Neutrophil (primary cell): Measurements from ENCODE around the gene CLMN.

Experiments
- H3K27ac ChIP-seq: fragments of 200-600 bp; sonication (generic); 2 replicates; pipeline ENCODE4 v1.5.1; 2016; ENCODE audit warnings: mild to moderate bottlenecking, moderate library complexity
- H3K27me3 ChIP-seq: fragments of 200-600 bp; sonication (generic); 2 replicates; pipeline ENCODE4 v1.6.0; 2016; ENCODE audit warnings: mild to moderate bottlenecking
- H3K36me3 ChIP-seq: fragments of 200-600 bp; sonication (generic); 2 replicates; pipeline ENCODE4 v1.5.1; 2017
- H3K4me1 ChIP-seq, 2 experiments: fragments of 200-600 bp in 1 of 2; sonication (generic) in 1 of 2; 1 replicate in 1 of 2; 2 replicates in 1 of 2; pipeline versions ENCODE4 v1.5.1 to v1.6.1; 2013 to 2016; ENCODE audit warnings: low read depth in 1 of 2, low read length in 1 of 2, mild to moderate bottlenecking in 1 of 2, moderate library complexity in 1 of 2; ENCODE audit not compliant: control insufficient read depth in 1 of 2, insufficient read depth in 1 of 2
- H3K4me3 ChIP-seq, 2 experiments: fragments of 200-600 bp in 1 of 2; sonication (generic) in 1 of 2; 1 replicate in 1 of 2; 2 replicates in 1 of 2; pipeline ENCODE4 v1.5.1; 2013 to 2016; ENCODE audit warnings: low read depth in 1 of 2, low read length in 1 of 2, mild to moderate bottlenecking in 1 of 2, moderate library complexity in 1 of 2
- H3K9me3 ChIP-seq: fragments of 200-600 bp; sonication (generic); 2 replicates; pipeline ENCODE4 v1.5.1; 2016
- TF ChIP-seq, protein P1 (sequence below): fragments of 200-600 bp; sonication (generic); IDR thresholded peaks from 2 replicates; pipeline ENCODE4 v1.5.1; 2016; ENCODE audit warnings: antibody characterized with exemption

CLMN gene

DNA sequence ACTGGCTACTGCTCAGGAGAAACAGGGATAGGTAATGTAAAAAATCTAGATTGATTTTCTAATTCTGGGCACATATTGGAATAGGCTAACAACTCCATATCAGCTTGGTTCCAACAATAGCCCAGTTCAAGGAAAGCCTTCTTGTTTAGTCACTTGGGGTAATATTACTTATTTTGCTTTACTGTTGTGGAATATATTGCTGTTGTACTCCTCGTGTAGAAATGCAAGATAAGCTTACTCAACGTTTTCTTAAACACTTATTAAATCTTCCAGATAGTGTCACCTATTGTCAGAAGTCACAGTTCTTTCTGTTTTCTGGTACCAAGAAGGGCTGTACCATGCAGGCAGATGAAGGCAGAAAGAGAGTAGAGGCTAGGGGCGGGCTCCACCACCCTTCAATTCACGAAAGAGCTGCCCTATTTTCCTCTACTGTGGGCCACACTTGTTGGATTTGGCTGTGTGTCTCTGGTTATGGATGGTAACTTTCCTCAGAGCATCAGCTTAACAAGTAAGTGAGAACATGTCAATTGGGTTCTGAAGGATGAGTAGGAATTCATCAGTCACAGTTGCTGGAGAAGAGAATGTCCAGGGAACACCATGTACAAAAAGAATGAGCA lies 38.0 kb downstream of the CLMN start:
- TF ChIP-seq, protein P1, sequence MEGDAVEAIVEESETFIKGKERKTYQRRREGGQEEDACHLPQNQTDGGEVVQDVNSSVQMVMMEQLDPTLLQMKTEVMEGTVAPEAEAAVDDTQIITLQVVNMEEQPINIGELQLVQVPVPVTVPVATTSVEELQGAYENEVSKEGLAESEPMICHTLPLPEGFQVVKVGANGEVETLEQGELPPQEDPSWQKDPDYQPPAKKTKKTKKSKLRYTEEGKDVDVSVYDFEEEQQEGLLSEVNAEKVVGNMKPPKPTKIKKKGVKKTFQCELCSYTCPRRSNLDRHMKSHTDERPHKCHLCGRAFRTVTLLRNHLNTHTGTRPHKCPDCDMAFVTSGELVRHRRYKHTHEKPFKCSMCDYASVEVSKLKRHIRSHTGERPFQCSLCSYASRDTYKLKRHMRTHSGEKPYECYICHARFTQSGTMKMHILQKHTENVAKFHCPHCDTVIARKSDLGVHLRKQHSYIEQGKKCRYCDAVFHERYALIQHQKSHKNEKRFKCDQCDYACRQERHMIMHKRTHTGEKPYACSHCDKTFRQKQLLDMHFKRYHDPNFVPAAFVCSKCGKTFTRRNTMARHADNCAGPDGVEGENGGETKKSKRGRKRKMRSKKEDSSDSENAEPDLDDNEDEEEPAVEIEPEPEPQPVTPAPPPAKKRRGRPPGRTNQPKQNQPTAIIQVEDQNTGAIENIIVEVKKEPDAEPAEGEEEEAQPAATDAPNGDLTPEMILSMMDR: no peak
- H3K4me3 ChIP-seq: no peak overlapping the region
- no peak overlapping the region for H3K27ac ChIP-seq
- H3K36me3 ChIP-seq: no peaks in the 10 kb centered on the region
- no peaks in the 10 kb centered on the region for H3K9me3 ChIP-seq
- no peaks in the 10 kb centered on the region for H3K27me3 ChIP-seq
- no peaks in the 10 kb centered on the region for H3K4me1 ChIP-seq

DNA sequence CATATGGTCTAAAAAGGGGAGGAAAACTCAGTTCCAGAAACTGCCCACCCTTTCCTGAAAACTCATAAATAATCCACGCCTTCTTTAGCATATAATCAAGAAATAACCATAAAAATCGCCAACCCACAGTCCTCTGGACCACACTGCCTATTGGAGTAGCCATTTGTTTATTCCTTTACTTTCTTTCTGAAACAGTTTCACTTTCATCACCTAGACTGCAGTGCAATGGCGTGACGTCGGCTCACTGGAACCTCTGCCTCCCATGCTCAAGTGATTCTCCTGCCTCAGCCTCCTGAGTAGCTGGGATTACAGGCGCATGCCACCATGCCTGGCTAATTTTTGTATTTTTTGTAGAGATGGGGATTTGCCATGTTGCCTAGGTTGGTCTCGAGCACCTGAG lies 44.2 kb downstream of the CLMN start:
- TF ChIP-seq, protein P1: no peak
- Histone ChIP-seq H3K36me3 (no peaks in the 10 kb centered on the region), H3K4me1 (no peaks in the 10 kb centered on the region), H3K27ac (no peak overlapping the region), H3K4me3 (no peak overlapping the region), H3K9me3 (no peaks in the 10 kb centered on the region), H3K27me3 (no peaks in the 10 kb centered on the region)

DNA sequence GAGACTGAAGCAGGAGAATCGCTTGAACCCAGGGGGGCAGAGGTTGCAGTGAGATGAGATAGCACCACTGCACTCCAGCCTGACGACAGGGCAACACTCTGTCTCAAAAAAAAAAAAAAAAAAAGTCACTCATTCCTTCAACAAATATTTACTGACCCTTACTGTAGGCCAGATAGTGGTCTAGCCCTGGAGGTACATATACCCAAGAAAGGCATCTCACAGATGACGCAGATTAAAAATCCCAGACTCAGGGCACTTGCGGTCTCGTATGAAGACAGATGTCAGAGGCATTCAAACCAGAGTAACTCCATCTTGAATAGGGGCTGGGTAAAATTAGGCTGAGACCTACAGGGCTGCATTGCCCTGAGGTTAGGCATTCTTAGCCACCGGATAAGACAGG lies 44.8 kb downstream of the CLMN start:
- H3K4me1 ChIP-seq: no peaks in the 10 kb centered on the region
- no peak overlapping the region for H3K27ac ChIP-seq
- H3K36me3 ChIP-seq: no peaks in the 10 kb centered on the region
- TF ChIP-seq, protein P1: no peak
- no peaks in the 10 kb centered on the region for H3K27me3 ChIP-seq
- no peak overlapping the region for H3K4me3 ChIP-seq
- H3K9me3 ChIP-seq: no peaks in the 10 kb centered on the region

DNA sequence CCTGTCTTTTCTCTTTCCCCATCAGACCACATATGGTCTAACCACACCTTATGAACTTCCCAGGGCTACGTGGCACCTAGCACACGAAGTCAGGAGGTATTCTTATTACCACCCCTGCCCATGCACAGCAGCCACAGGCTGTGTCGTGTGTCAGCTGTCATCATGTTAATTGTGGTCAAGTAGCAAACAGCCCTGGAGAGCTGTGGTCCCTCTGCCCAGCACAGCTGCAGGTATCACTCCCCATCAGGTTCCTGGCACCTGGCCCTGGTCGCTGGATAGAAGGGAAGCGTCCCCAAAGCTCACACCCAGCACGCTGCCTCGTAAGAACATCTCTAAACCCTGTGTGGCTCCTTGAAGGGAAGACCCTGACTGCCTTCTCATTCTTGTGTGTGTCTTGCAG lies 45.4 kb downstream of the CLMN start:
- no peaks in the 10 kb centered on the region for H3K36me3 ChIP-seq
- H3K9me3 ChIP-seq: no peaks in the 10 kb centered on the region
- H3K4me1 ChIP-seq: no peaks in the 10 kb centered on the region
- H3K27me3 ChIP-seq: no peaks in the 10 kb centered on the region
- TF ChIP-seq, protein P1: no peak
- no peak overlapping the region for H3K4me3 ChIP-seq
- H3K27ac ChIP-seq: no peak overlapping the region

DNA sequence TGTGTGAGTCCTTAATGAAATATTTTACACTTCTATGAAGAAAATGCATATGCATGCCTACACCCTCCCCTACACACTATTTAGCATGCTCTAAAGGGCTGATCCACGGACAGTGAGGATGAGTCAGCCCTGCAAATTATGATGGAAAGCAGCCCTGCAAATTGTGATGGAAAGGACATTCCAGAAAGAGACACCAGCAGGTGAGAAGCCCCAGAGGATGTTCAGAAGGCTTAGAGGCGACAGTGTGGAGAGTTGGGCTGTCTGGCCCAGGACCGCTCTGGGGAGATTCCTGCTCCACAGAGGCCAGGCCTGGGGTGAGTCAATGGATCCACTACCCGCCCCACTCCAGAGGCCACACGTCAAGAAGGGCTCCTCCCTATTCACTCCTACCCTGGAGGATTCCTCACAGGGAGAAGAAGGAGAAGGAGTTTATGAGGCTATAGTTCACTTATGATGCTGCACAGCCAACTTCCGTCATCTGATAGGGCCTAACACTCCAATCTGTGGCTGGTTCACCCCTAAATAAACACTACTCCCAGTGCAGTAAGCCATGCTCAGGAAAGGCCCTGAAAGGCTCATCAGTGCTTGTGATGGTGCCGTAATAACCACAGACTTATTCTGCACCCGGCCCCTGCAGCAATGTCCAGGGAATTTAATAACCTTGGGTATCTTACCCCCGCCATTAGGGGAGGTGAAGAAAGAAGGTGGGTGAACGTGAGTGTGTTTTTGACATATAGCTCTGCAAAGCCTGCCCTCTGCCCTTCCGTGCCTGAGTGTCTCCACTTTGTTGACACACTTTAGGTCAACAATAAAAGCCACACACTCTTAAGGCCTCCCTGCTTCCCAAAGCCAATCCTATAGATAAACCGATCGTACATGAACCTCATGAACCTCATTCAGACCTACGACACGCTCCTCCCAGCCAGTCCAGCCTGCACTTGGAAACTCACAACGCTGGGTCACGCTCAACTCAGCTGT lies 46.4 kb downstream of the CLMN start:
- Histone ChIP-seq H3K27me3 (no peaks in the 10 kb centered on the region), H3K4me3 (no peak overlapping the region), H3K9me3 (no peaks in the 10 kb centered on the region), H3K27ac (no peak overlapping the region), H3K36me3 (no peaks in the 10 kb centered on the region), H3K4me1 (no peaks in the 10 kb centered on the region)
- TF ChIP-seq, protein P1: no peak
